ENCODE measurements around the gene BEND7. TPM values are rescaled to one million over a fixed set of nuclear protein-coding genes. Genes with fewer than 3 reads are reported as not detected.

Gene BEND7
- total and polyA plus RNA-seq, 2 of the 8 experiments (the other 6 are each of a cell fraction or from before 2014, with no cell fraction given), result 1.9 to 8.2 TPM

GRCh38 chr10:13520194-13520593, 8.6 kb downstream of the BEND7 start:
- CTCF ChIA-PET (ENCODE audit: partially characterized antibody), result interaction anchor here (0.6 to 3.5 kb wide), 10 partner anchors 17 to 152 kb away, joined by 3 to 35 read pairs (median 4); no protein-coding TSS in a partner anchor
- no peak overlapping the region for H3K4ac ChIP-seq (replicated peaks; ENCODE audit: insufficient read length, low read depth, low read length)
- H3K23me2 ChIP-seq (ENCODE audit: low read depth, low read length), result no peaks in the 10 kb centered on the region
- H3K9ac ChIP-seq (replicated peaks in 1 of 4; ENCODE audit: extremely low read depth in 1 of 4, low read depth in 3 of 4, low read length in 3 of 4), result no peak overlapping the region
- no peak overlapping the region for H3K14ac ChIP-seq (ENCODE audit: insufficient read length)
- H3K56ac ChIP-seq (replicated peaks; ENCODE audit: insufficient read length, low read depth, low read length), result no peak overlapping the region
- no peak overlapping the region for H2BK20ac ChIP-seq (ENCODE audit: low read length)
- WGBS, 2 experiments (ENCODE audit: extremely low coverage in 1 of 2, insufficient coverage in 1 of 2, insufficient read length in 1 of 2, insufficient replicate concordance in 2 of 2, low coverage in 1 of 2, low lambda C conversion rate in 2 of 2, missing lambda C conversion rate in 1 of 2), result 80% methylated on average over 8 of the region's 8 CpGs; no CpG with 5 or more reads in 1 of the 2 experiments
- no peaks in the 10 kb centered on the region for H3K79me2 ChIP-seq (ENCODE audit: control insufficient read depth in 1 of 2, insufficient read depth in 2 of 2, low read length in 2 of 2)
- no peaks in the 10 kb centered on the region for H3K9me3 ChIP-seq (ENCODE audit: insufficient read depth in 2 of 2, low read depth in 1 of 2, low read length in 1 of 2)
- no peaks in the 10 kb centered on the region for H3K27me3 ChIP-seq (replicated peaks in 1 of 4; ENCODE audit: control insufficient read depth in 3 of 4, extremely low read depth in 1 of 4, insufficient read depth in 3 of 4, low read length in 3 of 4)
- H3K79me1 ChIP-seq (ENCODE audit: low read depth, low read length), result no peaks in the 10 kb centered on the region
- FAIRE-seq (no peak), DNase-seq (ENCODE audit: low read depth in 1 of 2, low spot score in 2 of 2) (no peak)
- H2AK5ac ChIP-seq (ENCODE audit: low read depth, low read length), result no peak overlapping the region
- H3K4me1 ChIP-seq (replicated peaks in 1 of 4; ENCODE audit: control insufficient read depth in 3 of 4, insufficient read depth in 4 of 4, low read length in 3 of 4), result peaks cover 0 to 3% (median 0%) of the 10 kb centered on the region in 4 experiments; a peak in 1 of 7 replicates
- no peak overlapping the region for H2BK5ac ChIP-seq (ENCODE audit: low read depth, low read length)
- H2AFZ ChIP-seq (ENCODE audit: low read length), result no peak overlapping the region
- no peak overlapping the region for H3K27ac ChIP-seq (ENCODE audit: low read depth, low read length)
- no peak overlapping the region for H4K91ac ChIP-seq (replicated peaks; ENCODE audit: insufficient read length, low read length)
- no peak overlapping the region for H2BK15ac ChIP-seq (ENCODE audit: low read length)
- H4K8ac ChIP-seq (ENCODE audit: extremely low read depth, insufficient read depth, low read length), result no peak overlapping the region
- no peaks in the 10 kb centered on the region for H3K36me3 ChIP-seq (ENCODE audit: control insufficient read depth in 2 of 4, insufficient read depth in 4 of 4, low read length in 3 of 4)
- H2BK12ac ChIP-seq (ENCODE audit: low read depth, low read length), result 0 out of 2 replicates have a peak overlapping the region, but pooled peaks have one; percentile 22
- POLR2A ChIA-PET (ENCODE audit: partially characterized antibody), result interaction anchor here (1.1 kb wide), 1 partner anchor 167 kb away, joined by 3 read pairs; no protein-coding TSS in a partner anchor
- peaks cover 0 to 1% of the 10 kb centered on the region in 2 experiments for H4K20me1 ChIP-seq (replicated peaks in 1 of 2; ENCODE audit: control insufficient read depth in 1 of 2, insufficient read depth in 2 of 2, low read length in 2 of 2)
- H3K4me2 ChIP-seq (ENCODE audit: insufficient read depth in 1 of 2, low read depth in 2 of 2, low read length in 2 of 2), result no peak overlapping the region
- TF ChIP-seq SP4 (IDR thresholded peaks at IDR 0.05; ENCODE audit: low read length), result no peak
- peak; percentile 73; the same call in 1 of the 2 replicates for TF ChIP-seq SP1 (IDR thresholded peaks at IDR 0.05; ENCODE audit: low read depth, low read length)
- H3K18ac ChIP-seq (ENCODE audit: extremely low read depth, low read length), result no peak overlapping the region
- H3K23ac ChIP-seq (ENCODE audit: insufficient read length), result no peak overlapping the region
- no peak overlapping the region for H2BK120ac ChIP-seq (replicated peaks; ENCODE audit: low read depth, low read length)
- no peak overlapping the region for H3K4me3 ChIP-seq (ENCODE audit: extremely low read depth in 1 of 4, insufficient read depth in 2 of 4, low read depth in 3 of 4, low read length in 4 of 4)
- H4K5ac ChIP-seq (ENCODE audit: insufficient read length, low read depth, low read length), result no peak overlapping the region
